WERI-Rb-1 (cell line): Measurements from ENCODE around the gene ROR2.

Experiments used
- DNase-seq: peaks from one replicate; pipeline ENCODE4 v3.0.0-alpha.2; 2020
- H3K27ac ChIP-seq: fragments of 250-450 bp; sonication (Bioruptor Pico); 2 replicates; pipeline ENCODE4 v1.5.1; 2020; ENCODE audit warnings: mild to moderate bottlenecking, moderate library complexity
- H3K27me3 ChIP-seq: fragments of 250-450 bp; sonication (Bioruptor Pico); 2 replicates; pipeline ENCODE4 v1.5.1; 2021; ENCODE audit warnings: mild to moderate bottlenecking, low read depth, moderate library complexity; ENCODE audit not compliant: insufficient read depth, severe bottlenecking
- H3K36me3 ChIP-seq: fragments of 250-450 bp; sonication (Bioruptor Pico); 2 replicates; pipeline ENCODE4 v1.5.1; 2020; ENCODE audit warnings: mild to moderate bottlenecking, moderate library complexity
- H3K4me3 ChIP-seq: 2 replicates; pipeline ENCODE4 v1.5.1; 2011; ENCODE audit warnings: low read depth, mild to moderate bottlenecking, control low read depth, low read length
- H3K9me3 ChIP-seq: fragments of 250-450 bp; sonication (Bioruptor Pico); 2 replicates; pipeline ENCODE4 v1.5.1; 2021; ENCODE audit warnings: mild to moderate bottlenecking, moderate library complexity; ENCODE audit not compliant: severe bottlenecking
- TF ChIP-seq, protein P1 (sequence below): IDR thresholded peaks from 2 replicates; pipeline ENCODE4 v1.5.1; 2011; ENCODE audit warnings: low read depth, mild to moderate bottlenecking, control low read depth, inconsistent platforms, low read length

The ROR2 gene

DNA sequence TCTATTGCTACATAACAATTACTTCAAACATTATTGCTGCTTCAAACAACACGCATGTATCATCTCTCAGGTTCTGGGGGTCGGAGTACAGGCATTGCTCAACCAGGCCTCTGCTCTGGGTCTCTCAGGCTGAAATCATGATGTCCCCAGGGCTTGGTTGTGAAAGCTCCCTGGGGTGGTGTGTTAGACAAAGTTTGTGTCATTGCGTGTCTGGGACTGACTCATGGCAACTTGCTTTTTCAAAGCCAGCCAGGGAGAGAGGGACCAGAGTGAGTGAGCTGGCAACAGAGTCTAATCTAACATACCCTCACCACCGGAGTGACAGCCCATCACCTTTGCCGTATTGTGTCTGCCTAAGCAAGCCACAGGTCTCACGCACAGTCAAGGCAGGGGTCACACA, 267.2 kb downstream of the ROR2 start:
- no peak for DNase-seq
- no peaks in the 10 kb centered on the region for H3K27me3 ChIP-seq

GRCh38 chr9:91681461-91682305, 268.3 kb downstream of the ROR2 start:
- TF ChIP-seq, protein P1, sequence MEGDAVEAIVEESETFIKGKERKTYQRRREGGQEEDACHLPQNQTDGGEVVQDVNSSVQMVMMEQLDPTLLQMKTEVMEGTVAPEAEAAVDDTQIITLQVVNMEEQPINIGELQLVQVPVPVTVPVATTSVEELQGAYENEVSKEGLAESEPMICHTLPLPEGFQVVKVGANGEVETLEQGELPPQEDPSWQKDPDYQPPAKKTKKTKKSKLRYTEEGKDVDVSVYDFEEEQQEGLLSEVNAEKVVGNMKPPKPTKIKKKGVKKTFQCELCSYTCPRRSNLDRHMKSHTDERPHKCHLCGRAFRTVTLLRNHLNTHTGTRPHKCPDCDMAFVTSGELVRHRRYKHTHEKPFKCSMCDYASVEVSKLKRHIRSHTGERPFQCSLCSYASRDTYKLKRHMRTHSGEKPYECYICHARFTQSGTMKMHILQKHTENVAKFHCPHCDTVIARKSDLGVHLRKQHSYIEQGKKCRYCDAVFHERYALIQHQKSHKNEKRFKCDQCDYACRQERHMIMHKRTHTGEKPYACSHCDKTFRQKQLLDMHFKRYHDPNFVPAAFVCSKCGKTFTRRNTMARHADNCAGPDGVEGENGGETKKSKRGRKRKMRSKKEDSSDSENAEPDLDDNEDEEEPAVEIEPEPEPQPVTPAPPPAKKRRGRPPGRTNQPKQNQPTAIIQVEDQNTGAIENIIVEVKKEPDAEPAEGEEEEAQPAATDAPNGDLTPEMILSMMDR: peak; percentile 93
- H3K4me3 ChIP-seq: no peak overlapping the region
- no peak overlapping the region for H3K27ac ChIP-seq
- H3K36me3 ChIP-seq: no peaks in the 10 kb centered on the region
- DNase-seq: peak; percentile 82
- H3K27me3 ChIP-seq: no peaks in the 10 kb centered on the region
- H3K9me3 ChIP-seq: no peaks in the 10 kb centered on the region

More for the DNA sequence above, 267.2 kb downstream of the ROR2 start:
- no peaks in the 10 kb centered on the region for H3K36me3 ChIP-seq
- no peaks in the 10 kb centered on the region for H3K9me3 ChIP-seq
- H3K4me3 ChIP-seq: no peak overlapping the region
- H3K27ac ChIP-seq: no peak overlapping the region
- TF ChIP-seq, protein P1: no peak

DNA sequence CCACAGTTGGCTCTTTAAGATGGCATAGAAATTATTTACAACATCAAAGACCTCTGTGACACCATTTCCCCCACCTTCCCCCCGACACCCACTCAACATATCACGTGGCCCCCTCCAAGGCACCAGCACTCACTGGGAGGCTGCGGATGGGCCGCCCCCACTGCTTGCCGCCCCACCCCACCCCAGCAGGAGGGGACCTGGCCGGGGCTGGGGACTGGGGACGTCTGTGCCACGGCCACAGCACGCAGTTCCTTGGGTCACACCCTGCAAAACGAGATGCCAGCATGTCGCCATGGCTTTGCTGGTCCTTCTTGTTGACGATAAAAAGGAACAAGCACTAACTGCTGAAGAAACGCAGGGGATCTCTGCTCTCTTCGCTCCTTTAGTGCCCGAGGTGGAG, 269.0 kb downstream of the ROR2 start:
- no peak overlapping the region for H3K27ac ChIP-seq
- no peak overlapping the region for H3K4me3 ChIP-seq
- no peaks in the 10 kb centered on the region for H3K36me3 ChIP-seq
- TF ChIP-seq, protein P1: no peak
- no peaks in the 10 kb centered on the region for H3K27me3 ChIP-seq
- no peaks in the 10 kb centered on the region for H3K9me3 ChIP-seq
- no peak for DNase-seq

GRCh38 chr9:91680106-91680505, 269.9 kb downstream of the ROR2 start:
- Histone ChIP-seq H3K36me3 (no peaks in the 10 kb centered on the region), H3K27ac (no peak overlapping the region), H3K4me3 (no peak overlapping the region), H3K27me3 (no peaks in the 10 kb centered on the region), H3K9me3 (no peaks in the 10 kb centered on the region)
- TF ChIP-seq, protein P1: no peak
- no peak for DNase-seq

- H3K4me3 ChIP-seq: no peak overlapping the region
- TF ChIP-seq, protein P1: no peak
- H3K36me3 ChIP-seq: no peaks in the 10 kb centered on the region
- no peak for DNase-seq
- H3K27me3 ChIP-seq: no peaks in the 10 kb centered on the region
- no peak overlapping the region for H3K27ac ChIP-seq
- no peaks in the 10 kb centered on the region for H3K9me3 ChIP-seq
Observed at GRCh38 chr9:91678807-91679580, 271.0 kb downstream of the ROR2 start.
